Measurements from ENCODE around the gene LIFR. TPM values are rescaled to one million over a fixed set of nuclear protein-coding genes. Genes with fewer than 3 reads are reported as not detected.

Gene LIFR
- total RNA-seq, 1 donor from 2014 or later: 8.9 TPM

DNA sequence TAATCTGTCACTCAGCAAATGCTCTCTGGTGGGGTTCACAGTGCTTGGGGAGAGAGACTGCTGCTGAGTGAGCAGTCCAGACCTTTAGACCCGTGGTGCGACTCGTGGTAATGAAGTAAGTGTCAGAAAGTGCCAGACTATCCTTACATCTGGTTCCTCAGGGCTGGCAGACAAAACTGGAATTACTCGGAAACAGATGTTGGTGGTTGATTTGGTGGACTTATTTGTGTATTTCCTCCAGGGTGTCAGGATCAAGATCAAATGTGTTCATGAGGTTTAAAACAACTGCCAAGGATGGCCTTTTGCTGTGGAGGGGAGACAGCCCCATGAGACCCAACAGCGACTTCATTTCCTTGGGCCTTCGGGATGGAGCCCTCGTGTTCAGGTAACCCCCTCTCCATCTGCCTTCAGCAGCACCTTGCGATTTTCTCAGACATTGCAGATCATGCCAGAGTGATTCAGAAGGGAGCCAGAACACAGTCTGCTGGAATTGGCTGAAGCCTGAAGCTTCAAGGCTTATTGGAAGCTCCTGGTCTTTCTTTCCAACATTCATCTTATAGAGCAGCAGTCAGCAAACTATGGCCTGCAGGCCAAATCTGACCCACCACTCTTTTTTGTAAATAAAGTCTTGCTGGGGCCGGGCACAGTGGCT is 105.2 kb downstream of the LIFR start:
- Mint-ChIP-seq H3K4me1 (ENCODE audit: unreplicated experiment) (peaks cover 5% of the 10 kb centered on the region), H3K36me3 (ENCODE audit: unreplicated experiment) (no peaks in the 10 kb centered on the region), H3K27ac (ENCODE audit: unreplicated experiment) (no peak overlapping the region), H3K27me3 (ENCODE audit: unreplicated experiment) (no peaks in the 10 kb centered on the region), H3K9me3 (ENCODE audit: unreplicated experiment) (no peaks in the 10 kb centered on the region), H3K4me3 (ENCODE audit: unreplicated experiment) (no peak overlapping the region)
- TF ChIP-seq, protein P1, sequence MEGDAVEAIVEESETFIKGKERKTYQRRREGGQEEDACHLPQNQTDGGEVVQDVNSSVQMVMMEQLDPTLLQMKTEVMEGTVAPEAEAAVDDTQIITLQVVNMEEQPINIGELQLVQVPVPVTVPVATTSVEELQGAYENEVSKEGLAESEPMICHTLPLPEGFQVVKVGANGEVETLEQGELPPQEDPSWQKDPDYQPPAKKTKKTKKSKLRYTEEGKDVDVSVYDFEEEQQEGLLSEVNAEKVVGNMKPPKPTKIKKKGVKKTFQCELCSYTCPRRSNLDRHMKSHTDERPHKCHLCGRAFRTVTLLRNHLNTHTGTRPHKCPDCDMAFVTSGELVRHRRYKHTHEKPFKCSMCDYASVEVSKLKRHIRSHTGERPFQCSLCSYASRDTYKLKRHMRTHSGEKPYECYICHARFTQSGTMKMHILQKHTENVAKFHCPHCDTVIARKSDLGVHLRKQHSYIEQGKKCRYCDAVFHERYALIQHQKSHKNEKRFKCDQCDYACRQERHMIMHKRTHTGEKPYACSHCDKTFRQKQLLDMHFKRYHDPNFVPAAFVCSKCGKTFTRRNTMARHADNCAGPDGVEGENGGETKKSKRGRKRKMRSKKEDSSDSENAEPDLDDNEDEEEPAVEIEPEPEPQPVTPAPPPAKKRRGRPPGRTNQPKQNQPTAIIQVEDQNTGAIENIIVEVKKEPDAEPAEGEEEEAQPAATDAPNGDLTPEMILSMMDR (IDR thresholded peaks at IDR 0.05): no peak
- DNase-seq (ENCODE audit: extremely low spot score, unreplicated experiment): peak; percentile 63

DNA sequence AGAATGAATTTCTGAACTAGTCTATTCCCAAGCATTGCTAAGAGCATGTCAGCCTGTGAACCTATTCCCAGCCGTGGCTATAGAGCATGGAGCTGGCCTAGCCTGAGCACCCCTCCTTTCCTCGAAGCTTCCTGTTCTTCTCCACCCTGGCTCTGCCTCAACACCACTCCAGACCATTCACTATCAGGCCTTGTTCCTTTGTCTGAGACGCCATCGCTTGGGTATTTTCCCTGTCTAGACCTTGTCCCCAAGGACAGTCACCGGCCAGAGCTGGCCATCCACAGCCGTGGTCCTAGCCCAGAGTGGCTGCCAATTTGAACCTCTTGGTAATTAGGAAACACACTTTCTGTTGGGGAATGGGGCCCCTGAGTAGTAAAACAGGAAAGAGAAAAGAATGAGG is 105.8 kb downstream of the LIFR start:
- no peaks in the 10 kb centered on the region for H3K27me3 Mint-ChIP-seq (ENCODE audit: unreplicated experiment)
- H3K4me1 Mint-ChIP-seq (ENCODE audit: unreplicated experiment): peaks cover 5% of the 10 kb centered on the region
- H3K36me3 Mint-ChIP-seq (ENCODE audit: unreplicated experiment): no peaks in the 10 kb centered on the region
- no peak overlapping the region for H3K27ac Mint-ChIP-seq (ENCODE audit: unreplicated experiment)
- H3K9me3 Mint-ChIP-seq (ENCODE audit: unreplicated experiment): no peaks in the 10 kb centered on the region
- no peak overlapping the region for H3K4me3 Mint-ChIP-seq (ENCODE audit: unreplicated experiment)
- TF ChIP-seq, protein P1 (IDR thresholded peaks at IDR 0.05): no peak
- DNase-seq (ENCODE audit: extremely low spot score, unreplicated experiment): no peak

DNA sequence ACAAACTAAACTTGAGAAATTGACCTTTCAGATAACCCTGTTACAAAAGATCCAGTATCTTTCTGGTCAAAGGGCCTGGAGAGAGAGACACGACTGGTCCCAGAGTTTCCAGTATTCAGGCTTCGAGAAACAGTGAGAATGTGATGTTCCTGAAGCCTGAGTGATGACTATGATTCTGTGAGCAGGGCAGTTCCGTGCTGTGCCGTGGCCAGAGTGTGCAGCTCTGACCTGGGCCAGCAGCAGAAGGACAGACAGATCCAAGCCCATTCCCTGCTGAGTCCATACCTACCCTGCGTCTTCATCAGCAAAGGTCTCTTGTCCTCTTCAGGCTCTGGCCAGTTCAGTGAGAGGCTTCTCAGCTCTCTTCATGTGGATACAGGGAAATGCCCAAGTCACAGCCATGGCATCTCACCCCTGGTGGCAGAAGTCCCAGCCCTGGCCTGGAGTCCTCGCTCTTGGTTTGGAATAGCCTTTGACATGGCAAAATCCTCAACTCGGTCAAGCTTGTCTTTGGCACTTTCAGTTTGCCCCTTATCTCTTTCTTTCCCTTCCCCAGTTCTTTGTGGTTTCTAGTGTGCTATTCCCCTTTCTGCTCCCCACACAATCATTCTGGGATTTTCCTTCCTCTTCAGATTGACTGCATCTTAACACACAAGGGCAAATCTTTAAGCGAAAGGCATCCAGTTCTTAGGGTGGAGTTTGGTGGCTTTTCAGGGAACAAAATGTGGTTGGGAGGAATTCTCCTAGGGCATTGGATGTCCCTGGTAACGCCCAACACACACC is 107.7 kb downstream of the LIFR start:
- no peak for DNase-seq (ENCODE audit: extremely low spot score, unreplicated experiment)
- no peak overlapping the region for H3K4me3 Mint-ChIP-seq (ENCODE audit: unreplicated experiment)
- H3K9me3 Mint-ChIP-seq (ENCODE audit: unreplicated experiment): no peaks in the 10 kb centered on the region
- no peaks in the 10 kb centered on the region for H3K27me3 Mint-ChIP-seq (ENCODE audit: unreplicated experiment)
- TF ChIP-seq, protein P1 (IDR thresholded peaks at IDR 0.05): no peak
- no peaks in the 10 kb centered on the region for H3K36me3 Mint-ChIP-seq (ENCODE audit: unreplicated experiment)
- no peak overlapping the region for H3K27ac Mint-ChIP-seq (ENCODE audit: unreplicated experiment)
- H3K4me1 Mint-ChIP-seq (ENCODE audit: unreplicated experiment): peaks cover 5% of the 10 kb centered on the region

DNA sequence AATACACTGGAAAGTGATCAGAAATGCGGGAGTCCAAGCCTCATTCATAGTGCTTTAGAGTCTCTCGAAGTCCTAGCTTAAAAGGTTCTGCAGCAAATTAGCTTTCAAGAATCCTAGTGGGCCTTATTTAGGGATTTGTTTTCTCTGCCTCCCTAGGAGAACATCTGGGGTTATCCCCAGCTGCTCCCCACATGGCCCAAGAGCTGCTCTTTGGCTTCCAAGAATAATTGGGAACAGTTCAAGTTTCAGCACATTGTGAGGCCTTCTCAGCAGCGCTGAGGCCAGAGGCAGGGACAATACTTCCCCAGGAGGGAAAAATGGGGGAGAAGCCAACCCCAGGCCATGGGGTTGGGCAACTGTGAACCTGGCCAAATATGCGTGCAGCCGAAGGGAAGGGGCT is 108.7 kb downstream of the LIFR start:
- H3K36me3 Mint-ChIP-seq (ENCODE audit: unreplicated experiment): no peaks in the 10 kb centered on the region
- no peaks in the 10 kb centered on the region for H3K9me3 Mint-ChIP-seq (ENCODE audit: unreplicated experiment)
- no peak for DNase-seq (ENCODE audit: extremely low spot score, unreplicated experiment)
- H3K4me1 Mint-ChIP-seq (ENCODE audit: unreplicated experiment): peaks cover 5% of the 10 kb centered on the region
- TF ChIP-seq, protein P1 (IDR thresholded peaks at IDR 0.05): no peak
- no peak overlapping the region for H3K27ac Mint-ChIP-seq (ENCODE audit: unreplicated experiment)
- H3K27me3 Mint-ChIP-seq (ENCODE audit: unreplicated experiment): no peaks in the 10 kb centered on the region
- no peak overlapping the region for H3K4me3 Mint-ChIP-seq (ENCODE audit: unreplicated experiment)

DNA sequence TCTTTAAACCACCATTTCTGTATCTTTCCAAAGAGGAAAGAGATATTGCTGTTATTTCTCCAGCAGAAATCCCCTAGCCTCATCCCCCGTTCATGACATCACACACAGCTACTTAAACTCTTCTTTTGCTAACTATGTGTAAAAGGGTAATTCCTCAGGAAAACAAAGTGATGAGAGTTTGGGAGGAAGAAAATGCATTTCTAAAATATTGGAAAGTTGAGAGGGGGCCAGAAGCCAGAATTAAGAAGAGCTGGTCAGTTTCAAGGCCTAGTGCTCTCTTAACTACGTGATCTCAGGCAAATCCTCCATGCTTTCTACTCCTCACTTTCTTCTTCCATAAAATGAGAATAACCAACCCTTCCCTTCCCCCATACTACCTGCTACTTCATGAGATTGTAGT is 109.4 kb downstream of the LIFR start:
- TF ChIP-seq, protein P1 (IDR thresholded peaks at IDR 0.05): no peak
- H3K9me3 Mint-ChIP-seq (ENCODE audit: unreplicated experiment): no peaks in the 10 kb centered on the region
- no peaks in the 10 kb centered on the region for H3K27me3 Mint-ChIP-seq (ENCODE audit: unreplicated experiment)
- H3K4me1 Mint-ChIP-seq (ENCODE audit: unreplicated experiment): peaks cover 5% of the 10 kb centered on the region
- H3K36me3 Mint-ChIP-seq (ENCODE audit: unreplicated experiment): no peaks in the 10 kb centered on the region
- no peak overlapping the region for H3K4me3 Mint-ChIP-seq (ENCODE audit: unreplicated experiment)
- no peak for DNase-seq (ENCODE audit: extremely low spot score, unreplicated experiment)
- no peak overlapping the region for H3K27ac Mint-ChIP-seq (ENCODE audit: unreplicated experiment)
